ENCODE measurements around the gene CHFR.
"Not testable (repeated sequence)": the region's sequence is repeated elsewhere in the genome, so short reads cannot be mapped to it uniquely, and the experiment has no call there.

Gene CHFR

DNA sequence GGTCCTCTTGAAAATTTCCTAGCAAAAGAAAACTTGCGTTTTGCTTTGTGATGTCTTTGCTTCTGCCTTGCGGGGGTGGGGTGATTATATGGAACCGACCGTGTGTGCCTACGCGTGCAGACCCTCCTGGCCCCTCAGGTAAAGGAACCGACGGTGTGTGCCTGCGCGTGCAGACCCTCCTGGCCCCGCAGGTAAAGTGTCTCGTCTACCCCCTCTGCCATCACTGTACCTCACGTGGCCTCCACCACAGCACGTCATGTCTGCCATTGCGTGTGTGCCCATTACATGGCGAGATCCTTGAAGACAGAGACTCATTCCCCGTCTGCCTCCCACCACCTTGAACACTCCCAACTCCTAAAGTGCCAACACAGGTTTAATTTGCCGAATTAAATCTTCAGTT, 62.3 kb downstream of the CHFR start:
- no peak overlapping the region for H3K4me3 ChIP-seq (replicated peaks; ENCODE audit: low read depth, low read length)
- TF ChIP-seq, protein P1, sequence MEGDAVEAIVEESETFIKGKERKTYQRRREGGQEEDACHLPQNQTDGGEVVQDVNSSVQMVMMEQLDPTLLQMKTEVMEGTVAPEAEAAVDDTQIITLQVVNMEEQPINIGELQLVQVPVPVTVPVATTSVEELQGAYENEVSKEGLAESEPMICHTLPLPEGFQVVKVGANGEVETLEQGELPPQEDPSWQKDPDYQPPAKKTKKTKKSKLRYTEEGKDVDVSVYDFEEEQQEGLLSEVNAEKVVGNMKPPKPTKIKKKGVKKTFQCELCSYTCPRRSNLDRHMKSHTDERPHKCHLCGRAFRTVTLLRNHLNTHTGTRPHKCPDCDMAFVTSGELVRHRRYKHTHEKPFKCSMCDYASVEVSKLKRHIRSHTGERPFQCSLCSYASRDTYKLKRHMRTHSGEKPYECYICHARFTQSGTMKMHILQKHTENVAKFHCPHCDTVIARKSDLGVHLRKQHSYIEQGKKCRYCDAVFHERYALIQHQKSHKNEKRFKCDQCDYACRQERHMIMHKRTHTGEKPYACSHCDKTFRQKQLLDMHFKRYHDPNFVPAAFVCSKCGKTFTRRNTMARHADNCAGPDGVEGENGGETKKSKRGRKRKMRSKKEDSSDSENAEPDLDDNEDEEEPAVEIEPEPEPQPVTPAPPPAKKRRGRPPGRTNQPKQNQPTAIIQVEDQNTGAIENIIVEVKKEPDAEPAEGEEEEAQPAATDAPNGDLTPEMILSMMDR (IDR thresholded peaks at IDR 0.05; ENCODE audit: low read length, missing control alignments): no peak
- DNase-seq (ENCODE audit: low read depth): no peak

DNA sequence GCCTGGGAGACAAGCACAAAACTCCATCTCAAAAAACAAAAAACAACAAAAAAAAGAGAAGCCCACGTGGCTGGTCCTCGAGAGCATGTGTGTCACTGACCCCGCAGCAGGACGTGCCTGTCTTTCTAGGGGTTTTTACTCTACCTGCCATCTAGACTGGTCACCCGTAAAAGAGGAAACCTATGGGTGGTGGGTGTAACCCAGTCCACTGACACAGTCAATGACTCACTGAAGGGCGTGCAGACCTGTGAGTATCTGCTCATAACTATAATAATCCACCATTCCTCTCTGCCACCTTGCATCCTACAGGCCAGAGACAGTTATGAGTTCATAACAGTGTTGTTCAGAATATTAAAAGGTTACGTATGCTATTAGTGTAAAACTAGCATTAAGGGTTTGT, 63.4 kb downstream of the CHFR start:
- no peak overlapping the region for H3K4me3 ChIP-seq (replicated peaks; ENCODE audit: low read depth, low read length)
- DNase-seq (ENCODE audit: low read depth): no peak
- TF ChIP-seq, protein P1 (IDR thresholded peaks at IDR 0.05; ENCODE audit: low read length, missing control alignments): no peak

DNA sequence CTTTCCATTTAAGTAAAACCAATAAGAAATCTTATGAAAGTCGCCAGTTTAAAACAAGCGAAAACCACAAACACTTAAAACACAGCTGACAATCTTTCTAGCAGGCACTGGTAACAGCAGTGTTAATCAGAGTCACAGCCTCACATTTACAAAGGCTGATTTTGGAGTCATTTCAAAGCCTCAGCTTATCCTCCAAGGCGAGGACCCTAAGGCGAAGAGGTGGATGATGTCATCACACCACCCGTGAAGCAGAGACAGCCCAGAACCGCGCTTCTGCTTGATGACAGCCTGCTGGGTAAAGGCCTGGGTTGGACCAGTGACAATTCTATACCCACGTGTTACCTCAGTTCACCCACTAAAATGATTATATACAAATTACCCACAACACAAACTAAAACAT, 68.8 kb downstream of the CHFR start:
- H3K4me3 ChIP-seq (replicated peaks; ENCODE audit: low read depth, low read length): no peak overlapping the region
- DNase-seq (ENCODE audit: low read depth): no peak
- TF ChIP-seq, protein P1 (IDR thresholded peaks at IDR 0.05; ENCODE audit: low read length, missing control alignments): no peak

DNA sequence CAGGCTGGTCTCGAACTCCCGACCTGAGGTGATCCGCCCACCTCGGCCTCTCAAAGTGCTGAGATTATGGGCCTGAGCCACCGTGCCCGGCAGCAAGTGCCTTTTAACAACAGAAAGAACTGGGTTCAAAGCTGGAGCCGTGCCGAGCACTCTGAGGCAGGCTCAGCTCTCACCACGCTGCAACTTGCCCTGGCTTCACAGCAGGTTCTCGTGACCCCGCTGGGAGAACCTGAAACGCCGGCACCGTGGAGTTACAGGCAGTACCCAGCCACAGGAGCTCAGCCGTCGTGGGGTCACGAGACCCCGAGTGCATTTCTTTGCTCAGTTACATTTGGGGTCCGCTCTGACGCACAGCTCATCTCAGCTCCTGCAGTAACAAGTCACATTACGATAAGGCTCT, 73.2 kb downstream of the CHFR start:
- TF ChIP-seq, protein P1 (IDR thresholded peaks at IDR 0.05; ENCODE audit: low read length, missing control alignments): no peak
- no peak for DNase-seq (ENCODE audit: low read depth)
- H3K4me3 ChIP-seq (replicated peaks; ENCODE audit: low read depth, low read length): no peak overlapping the region

DNA sequence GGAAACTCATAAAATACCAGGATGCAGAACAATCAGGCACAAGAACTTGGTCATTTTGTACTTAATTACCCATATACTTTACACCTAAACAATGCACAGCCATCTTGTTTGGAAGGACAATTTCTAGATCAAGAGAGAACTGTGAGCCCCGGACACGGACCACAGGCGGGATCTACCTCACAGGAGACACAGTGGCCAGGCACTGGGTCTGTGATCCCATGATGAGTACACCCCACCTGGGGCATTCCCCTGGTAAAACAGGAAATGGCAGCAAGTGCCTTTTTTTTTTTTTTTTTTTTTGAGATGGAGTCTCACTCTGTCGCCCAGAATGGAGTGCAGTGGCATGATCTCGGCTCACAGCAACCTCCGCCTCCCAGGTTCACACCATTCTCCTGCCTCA, 74.0 kb downstream of the CHFR start:
- H3K4me3 ChIP-seq (replicated peaks; ENCODE audit: low read depth, low read length): no peak overlapping the region
- no peak for DNase-seq (ENCODE audit: low read depth)
- TF ChIP-seq, protein P1 (IDR thresholded peaks at IDR 0.05; ENCODE audit: low read length, missing control alignments): no peak

DNA sequence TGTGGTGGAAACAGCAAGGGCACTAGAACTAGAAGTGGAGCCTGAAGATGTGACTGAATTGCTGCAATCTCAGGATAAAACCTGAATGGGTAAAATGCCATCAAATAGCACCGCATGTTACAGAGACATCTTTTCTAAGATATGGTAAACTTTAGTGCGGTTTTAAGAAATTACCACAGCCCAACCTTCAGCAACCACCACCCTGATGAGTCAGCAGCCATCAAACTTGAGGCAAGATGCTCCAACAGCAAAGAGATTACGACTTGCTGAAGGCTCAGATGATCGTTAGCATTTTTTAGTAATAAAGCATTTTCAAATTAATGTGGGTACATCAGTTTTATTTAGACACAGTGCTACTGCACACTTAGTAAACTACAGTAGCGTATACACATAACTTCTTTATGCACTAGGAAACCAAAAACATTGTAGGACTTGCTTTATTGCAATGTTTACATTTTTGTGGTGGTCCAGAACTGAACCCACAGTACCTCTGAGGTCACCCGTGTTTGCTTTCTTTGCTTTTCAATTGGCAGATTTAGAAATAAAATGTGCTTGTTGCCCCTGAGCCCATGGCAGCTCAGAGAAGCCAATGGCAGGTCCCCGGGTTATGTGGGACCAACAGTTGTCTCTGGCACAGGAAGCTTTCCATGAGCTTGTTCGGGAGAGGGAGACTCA, 74.6 kb downstream of the CHFR start:
- TF ChIP-seq, protein P1 (IDR thresholded peaks at IDR 0.05; ENCODE audit: low read length, missing control alignments): no peak
- no peak overlapping the region for H3K4me3 ChIP-seq (replicated peaks; ENCODE audit: low read depth, low read length)
- no peak for DNase-seq (ENCODE audit: low read depth)

DNA sequence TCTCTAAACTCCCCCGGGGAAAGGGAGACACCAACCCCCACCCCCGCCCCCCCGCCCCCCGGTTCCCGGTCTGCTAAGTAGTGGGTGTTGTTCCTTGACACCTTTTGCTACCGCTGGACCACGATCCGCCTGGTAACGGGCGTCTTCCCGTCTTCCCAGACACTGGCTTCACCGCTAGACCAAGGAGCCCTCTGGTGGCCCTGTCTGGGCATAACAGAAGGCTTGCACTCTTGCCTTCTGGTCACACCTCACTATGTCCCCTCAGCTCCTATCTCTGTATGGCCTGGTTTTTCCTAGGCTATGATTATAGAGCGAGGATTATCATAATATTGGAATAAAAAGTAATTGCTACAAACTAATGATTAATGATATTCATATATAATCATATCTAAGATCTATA, 78.0 kb downstream of the CHFR start:
- TF ChIP-seq, protein P1 (IDR thresholded peaks at IDR 0.05; ENCODE audit: low read length, missing control alignments): peak; percentile 38
- not testable (repeated sequence) for H3K4me3 ChIP-seq (replicated peaks; ENCODE audit: low read depth, low read length)
- peak; percentile 39 for DNase-seq (ENCODE audit: low read depth)
